GM21390 (cell line): ENCODE measurements around the gene CD19.
"Not testable (repeated sequence)": the region's sequence is repeated elsewhere in the genome, so short reads cannot be mapped to it uniquely, and the experiment has no call there.

ENCODE experiments used
- ATAC-seq: cut with Tn5 transposase; IDR thresholded peaks from one replicate; pipeline ENCODE4 v1.9.1; 2021; ENCODE audit not compliant: unreplicated experiment

Gene CD19

GRCh38 chr16:28931801-28932225, at the start of gene CD19:
CD19 (plus strand) TSS chr16:28931971; CDS start chr16:28932001, 30 bp downstream.
- no peak for ATAC-seq

DNA sequence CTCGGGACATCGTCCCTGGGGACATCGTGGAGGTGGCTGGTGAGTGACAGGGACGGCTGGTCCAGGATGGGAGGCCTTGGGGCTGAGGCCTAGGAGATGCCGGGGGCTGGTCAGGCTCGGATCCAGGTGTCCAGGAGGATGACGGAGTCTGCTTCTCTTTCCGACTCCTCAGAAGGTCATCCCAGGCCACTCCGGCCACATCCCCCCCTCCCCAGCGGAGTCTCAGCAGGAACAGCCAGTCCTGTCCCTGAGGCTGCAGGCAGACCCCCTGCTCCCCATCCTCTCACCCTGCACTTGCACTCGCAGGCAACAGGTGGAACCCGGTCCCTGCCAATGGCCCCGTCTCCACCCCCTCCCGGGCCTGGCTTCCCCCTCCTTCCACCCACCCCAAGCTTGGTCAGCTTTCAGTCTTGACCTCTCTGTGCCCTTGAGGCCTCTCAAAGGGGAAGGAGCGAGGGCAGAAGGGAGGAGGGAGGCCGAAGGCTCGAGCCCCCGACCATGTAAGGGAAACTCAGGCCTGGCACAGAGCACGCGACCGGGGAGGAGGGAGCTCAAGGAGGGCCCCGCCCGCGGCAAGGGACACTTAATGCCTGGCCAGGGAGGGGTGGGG, 49.1 kb upstream of the CD19 start:
- ATAC-seq: no peak

DNA sequence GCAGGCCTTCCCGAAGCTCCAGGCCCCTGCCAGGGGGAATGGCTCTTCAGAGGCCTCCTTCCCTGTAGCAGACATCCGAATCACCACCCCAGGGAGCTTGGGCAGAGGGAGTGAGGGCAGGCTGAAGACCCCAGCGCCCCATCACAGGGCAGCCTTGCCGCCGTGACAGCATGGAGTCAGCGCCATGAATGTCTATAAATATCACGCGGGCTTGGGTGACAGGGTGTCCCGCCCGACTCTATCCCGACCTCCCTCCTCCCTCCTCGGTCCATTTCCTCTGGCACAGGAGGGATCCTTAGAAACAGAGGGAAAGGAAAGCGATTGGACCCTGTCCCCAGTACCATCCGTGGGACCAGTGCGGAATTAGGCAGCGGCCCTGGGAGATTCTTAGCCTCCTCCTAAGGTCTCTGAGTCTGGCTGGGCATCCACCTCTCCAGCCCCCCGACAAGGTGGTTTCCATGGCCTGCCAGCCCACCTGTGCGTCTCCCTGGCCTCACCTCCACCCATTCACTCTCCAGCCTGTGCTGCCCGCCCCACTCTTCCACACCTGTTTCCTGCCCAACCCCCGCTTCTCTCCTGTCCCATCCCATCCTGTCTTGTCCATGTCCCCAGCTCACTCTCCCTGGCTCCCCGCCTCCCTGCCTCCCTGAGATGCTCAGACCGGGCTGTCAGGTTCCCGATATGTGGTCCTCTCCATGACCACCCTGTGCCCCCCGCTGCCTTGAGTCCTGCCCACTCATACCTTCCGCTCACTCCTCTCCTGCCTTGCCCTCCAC, 48.4 kb upstream of the CD19 start:
- ATAC-seq: no peak

DNA sequence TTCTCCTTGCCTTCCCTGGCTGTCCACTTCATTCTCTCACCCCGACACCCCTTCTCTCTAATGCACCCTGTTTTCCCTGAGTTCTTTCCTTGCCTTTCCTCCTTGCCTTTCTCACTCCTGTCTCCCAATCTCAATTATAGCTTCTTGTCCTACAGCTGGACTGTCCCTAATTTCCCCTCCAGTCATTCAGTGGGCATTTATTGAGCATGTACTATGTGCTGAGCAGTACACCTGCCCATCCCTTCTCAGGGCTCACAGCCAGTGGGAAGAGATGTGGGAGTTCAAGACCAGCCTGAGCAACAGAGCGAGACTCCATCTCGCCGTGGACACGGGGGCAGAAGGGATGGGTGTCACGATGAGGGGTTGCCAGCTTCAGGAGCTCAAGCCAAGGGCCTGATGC, 47.7 kb upstream of the CD19 start:
- no peak for ATAC-seq

DNA sequence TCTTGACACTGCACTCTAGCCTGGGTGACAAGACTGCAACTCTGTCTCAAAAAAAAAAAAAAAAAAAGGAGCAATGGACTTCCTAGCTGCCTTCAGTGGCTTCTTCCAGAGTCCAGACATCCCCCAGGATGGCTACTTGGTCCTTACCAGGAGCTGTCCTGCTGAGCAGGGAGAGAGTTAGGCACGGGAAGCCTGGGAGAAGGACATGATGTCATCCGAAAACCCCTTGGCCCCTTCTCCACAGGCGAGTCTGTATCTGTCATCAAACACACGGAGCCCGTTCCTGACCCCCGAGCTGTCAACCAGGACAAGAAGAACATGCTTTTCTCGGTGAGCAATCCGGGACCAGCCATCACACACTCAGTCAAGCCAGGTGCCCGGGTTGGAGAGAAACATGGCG, 44.8 kb upstream of the CD19 start:
- ATAC-seq: no peak

DNA sequence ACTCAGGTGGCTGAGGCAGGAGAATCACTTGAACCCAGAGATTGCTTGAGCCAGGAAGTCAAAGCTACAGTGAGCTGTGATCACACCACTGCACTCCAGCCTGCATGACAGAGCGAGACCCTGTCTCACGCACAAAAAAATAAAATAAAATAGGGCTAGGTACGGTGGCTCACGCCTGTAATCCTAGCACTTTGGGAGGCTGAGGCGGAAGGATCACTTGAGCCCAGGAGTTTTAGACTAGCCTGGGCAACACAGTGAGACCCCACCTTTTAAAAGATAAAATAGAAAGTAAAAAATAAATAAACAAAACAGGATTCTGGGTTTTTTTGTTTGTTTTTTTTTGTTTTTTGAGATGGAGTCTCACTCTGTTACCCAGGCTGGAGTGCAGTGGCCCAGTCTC, 41.4 kb upstream of the CD19 start:
- not testable (repeated sequence) for ATAC-seq

- ATAC-seq: no peak
Measured at GRCh38 chr16:28891964-28892890, 39.5 kb upstream of the CD19 start.

DNA sequence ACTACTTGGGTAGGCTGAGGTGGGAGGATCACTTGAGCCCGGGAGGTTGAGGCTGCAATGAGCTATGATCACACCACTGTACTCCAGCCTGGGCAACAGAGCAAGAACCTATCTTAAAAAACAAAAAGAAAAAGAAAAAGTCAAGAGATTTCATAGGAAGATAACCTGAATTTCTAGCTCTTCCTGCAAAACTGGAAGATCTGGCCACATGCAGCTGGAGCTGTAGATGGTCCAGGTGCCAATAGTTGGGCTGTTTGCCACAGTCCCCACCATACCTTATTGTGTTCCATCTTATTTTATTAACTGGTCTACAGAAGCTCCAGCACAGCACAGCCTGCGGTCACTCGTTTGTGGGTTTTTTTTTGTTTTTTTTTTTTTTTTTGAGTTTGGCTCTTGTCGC, 38.5 kb upstream of the CD19 start:
- ATAC-seq: no peak

DNA sequence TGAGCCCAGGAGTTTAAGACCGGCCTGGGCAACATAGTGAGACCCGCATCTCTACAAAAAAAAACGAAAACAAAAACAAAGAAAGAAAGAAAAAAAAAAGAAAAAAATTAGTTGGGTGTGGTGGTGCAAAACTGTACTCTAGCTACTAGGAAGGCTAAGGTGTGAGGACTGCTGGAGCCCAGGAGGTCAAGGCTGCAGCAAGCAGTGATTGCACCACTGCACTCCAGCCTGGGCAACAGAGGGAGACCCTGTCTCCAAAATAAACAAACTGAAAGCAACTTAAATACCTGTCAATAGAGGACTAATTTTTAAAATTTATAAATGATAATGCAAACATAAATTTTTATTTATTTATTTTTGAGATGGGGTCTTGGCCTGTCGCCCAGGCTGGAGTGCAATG, 36.2 kb upstream of the CD19 start:
- ATAC-seq: no peak

DNA sequence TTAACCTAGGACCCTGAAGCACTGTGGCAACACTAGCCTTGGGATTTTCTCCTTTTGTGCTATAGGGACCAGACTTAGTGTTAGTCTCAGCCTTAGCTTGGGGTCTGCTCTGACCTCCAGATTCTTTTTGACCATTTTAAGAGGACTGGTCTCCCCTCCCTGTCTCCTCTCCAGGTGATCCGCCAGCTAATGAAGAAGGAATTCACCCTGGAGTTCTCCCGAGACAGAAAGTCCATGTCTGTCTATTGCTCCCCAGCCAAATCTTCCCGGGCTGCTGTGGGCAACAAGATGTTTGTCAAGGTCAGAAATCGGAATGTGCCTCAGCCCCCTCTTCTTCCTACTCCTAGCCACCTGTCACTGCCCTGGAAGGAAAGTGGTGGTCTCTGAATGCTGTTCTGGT, 33.9 kb upstream of the CD19 start:
- no peak for ATAC-seq

DNA sequence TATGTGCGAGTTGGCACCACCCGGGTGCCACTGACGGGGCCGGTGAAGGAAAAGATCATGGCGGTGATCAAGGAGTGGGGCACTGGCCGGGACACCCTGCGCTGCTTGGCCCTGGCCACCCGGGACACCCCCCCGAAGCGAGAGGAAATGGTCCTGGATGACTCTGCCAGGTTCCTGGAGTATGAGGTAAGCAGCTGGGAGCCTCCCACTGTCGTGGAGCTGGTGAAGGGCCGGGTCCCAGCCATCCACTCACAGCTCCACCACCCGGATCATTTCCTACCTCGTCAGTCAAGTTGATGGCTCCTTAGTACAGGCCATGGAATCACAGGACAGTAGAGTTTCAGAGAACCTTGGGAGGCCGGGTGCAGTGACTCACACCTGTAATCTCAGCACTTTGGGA, 33.5 kb upstream of the CD19 start:
- ATAC-seq: no peak

GRCh38 chr16:28898942-28899341, 32.8 kb upstream of the CD19 start:
- no peak for ATAC-seq

DNA sequence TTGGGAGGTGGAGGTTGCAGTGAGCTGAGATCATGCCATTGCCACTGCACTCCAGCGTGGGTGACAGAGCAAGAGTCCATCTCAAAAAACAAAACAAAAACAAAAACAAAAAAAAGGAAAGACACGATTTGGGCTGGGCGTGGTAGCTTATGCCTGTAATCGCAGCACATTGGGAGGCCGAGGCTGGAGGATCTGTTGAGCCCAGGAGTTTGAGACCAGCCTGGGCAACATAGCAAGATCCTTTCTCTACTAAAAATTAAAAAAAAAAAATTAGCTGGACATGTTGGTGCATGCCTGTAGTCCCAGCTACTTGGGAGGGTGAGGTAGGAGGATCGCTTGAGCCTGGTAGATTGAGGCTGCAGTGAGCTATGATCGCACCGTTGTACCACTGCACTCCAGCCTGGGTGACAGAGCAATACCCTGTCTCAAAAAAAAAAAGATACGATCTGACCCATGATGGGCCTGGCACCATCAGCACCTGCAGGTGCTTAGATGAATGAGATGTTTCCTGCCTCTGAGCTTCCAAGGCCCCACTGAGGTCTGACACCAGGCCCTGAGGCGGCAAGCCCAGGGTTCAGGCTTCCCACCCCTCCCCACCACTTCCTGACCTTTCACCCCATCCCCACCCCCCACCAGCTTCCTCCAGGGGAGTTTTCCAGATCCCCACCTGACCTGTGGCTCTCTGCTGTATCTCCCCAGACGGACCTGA, 31.7 kb upstream of the CD19 start:
- ATAC-seq: no peak

- ATAC-seq: no peak
Measured at GRCh38 chr16:28900601-28901000, 31.2 kb upstream of the CD19 start.

- no peak for ATAC-seq
Measured at GRCh38 chr16:28901862-28902261, 29.9 kb upstream of the CD19 start.

GRCh38 chr16:28902909-28903308, 28.9 kb upstream of the CD19 start:
- no peak for ATAC-seq

GRCh38 chr16:28903344-28904042, 28.3 kb upstream of the CD19 start:
- ATAC-seq: no peak

- ATAC-seq: no peak
Measured at GRCh38 chr16:28904363-28904762, 27.4 kb upstream of the CD19 start.

GRCh38 chr16:28904828-28905227, 26.9 kb upstream of the CD19 start:
- no peak for ATAC-seq

GRCh38 chr16:28905229-28905754, 26.5 kb upstream of the CD19 start:
- no peak for ATAC-seq
